Effector memory CD4-positive, alpha-beta T cell (primary cell): ENCODE results near the gene ZNF366.
"Not testable (repeated sequence)": the region's sequence is repeated elsewhere in the genome, so short reads cannot be mapped to it uniquely, and the experiment has no call there.

Experiments used
- DNase-seq, 3 donors: peaks; one replicate each; pipeline ENCODE4 v3.0.0-alpha.2; 2020
- H3K27ac ChIP-seq: 2 replicates; pipeline ENCODE4 v1.7.0; 2013; ENCODE audit warnings: mild to moderate bottlenecking, low read length, moderate library complexity; ENCODE audit not compliant: insufficient read depth, poor library complexity, severe bottlenecking
- H3K27me3 ChIP-seq: replicated peaks from 2 replicates; pipeline ENCODE4 v1.7.0; 2013; ENCODE audit warnings: mild to moderate bottlenecking, low read length; ENCODE audit not compliant: insufficient read depth, control insufficient read depth, poor library complexity, severe bottlenecking
- H3K36me3 ChIP-seq: 2 replicates; pipeline ENCODE4 v1.7.0; 2013; ENCODE audit warnings: mild to moderate bottlenecking, low read length, moderate library complexity; ENCODE audit not compliant: control insufficient read depth, insufficient read depth
- H3K4me1 ChIP-seq: 2 replicates; pipeline ENCODE4 v1.7.0; 2013; ENCODE audit warnings: low read length, mild to moderate bottlenecking; ENCODE audit not compliant: control insufficient read depth, insufficient read depth, poor library complexity, severe bottlenecking
- H3K4me3 ChIP-seq: 2 replicates; pipeline ENCODE4 v1.7.0; 2013; ENCODE audit warnings: low read length, low read depth, mild to moderate bottlenecking; ENCODE audit not compliant: insufficient read depth, poor library complexity, severe bottlenecking
- H3K9me3 ChIP-seq: 2 replicates; pipeline ENCODE4 v1.7.0; 2013; ENCODE audit warnings: mild to moderate bottlenecking, low read length, moderate library complexity; ENCODE audit not compliant: control insufficient read depth

Gene ZNF366

GRCh38 chr5:72417333-72418062 lies 89.7 kb downstream of the ZNF366 start:
- Histone ChIP-seq H3K4me1 (no peaks in the 10 kb centered on the region), H3K27ac (no peak overlapping the region)
- no peak for DNase-seq

DNA sequence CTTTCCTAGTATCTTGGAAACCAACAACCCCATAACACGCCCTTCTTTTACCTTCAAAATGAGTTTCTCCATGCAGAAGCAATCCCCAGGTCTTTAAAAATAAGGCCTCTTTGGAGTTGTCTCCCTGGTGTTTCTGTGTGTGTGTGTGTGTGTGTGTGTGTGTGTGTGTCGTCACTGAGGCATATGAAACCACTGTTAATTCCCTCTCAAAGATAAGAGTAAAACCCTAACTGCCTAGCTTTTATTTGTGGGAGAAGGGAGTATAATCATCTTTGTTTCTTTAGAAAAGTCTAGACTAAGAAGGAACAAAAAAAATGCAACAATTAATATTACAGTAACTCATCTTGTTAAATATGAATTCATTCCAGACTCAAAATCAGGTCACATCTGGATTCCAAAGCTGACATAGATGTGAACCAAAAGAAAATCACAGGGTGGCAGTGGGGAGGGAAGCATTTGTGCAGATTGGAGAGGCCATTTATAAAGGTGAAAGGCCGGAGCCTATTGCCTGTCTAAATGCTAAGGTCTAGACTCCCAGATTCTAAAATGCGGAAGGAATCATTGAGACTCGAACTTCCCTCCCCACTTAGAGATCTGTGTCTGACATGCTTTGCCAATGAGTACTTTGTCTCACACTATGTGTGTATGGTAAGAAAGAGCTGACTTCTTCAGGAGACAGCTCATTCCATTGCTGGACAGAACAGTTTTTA lies 91.4 kb downstream of the ZNF366 start:
- no peaks in the 10 kb centered on the region for H3K4me1 ChIP-seq

More at GRCh38 chr5:72417333-72418062, 89.7 kb downstream of the ZNF366 start:
- Histone ChIP-seq H3K27me3 (no peaks in the 10 kb centered on the region), H3K36me3 (no peaks in the 10 kb centered on the region), H3K4me3 (no peak overlapping the region), H3K9me3 (no peaks in the 10 kb centered on the region)

DNA sequence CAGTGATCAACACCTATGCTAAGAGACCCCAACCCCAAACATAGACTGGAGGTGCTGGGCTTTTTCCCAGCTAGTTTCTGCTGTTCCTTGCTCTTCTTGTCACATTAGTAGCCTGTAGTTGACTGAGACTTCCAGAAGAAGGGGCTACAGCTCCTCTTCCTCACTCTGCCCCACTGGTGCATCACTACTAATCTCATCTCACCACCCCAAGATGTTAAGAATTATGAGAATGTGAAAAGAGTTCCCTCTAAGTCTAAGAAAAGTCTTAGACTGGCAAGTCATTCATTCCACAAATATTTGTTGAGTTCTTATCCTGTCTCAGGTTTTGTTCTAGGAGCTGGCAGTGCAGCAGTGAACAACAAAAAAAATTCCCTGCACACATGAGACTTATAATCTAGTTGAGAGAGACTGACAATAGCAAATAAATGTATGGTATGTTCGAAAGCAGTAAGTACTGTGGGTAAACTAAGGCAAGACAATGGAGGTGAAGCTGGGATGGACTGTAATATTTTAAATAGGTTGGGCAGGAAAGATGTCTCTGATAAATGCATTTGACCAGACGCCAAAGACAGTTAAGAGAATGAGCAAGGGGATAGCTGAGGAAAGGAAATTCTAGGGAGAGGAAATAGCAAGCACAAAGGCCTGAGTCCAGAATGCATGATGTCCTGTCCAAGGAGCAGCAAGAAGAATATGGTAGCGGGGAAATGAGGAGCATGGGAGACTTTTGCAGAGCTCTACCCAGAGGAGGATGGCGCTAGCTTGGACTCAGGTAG lies 94.7 kb downstream of the ZNF366 start:
- no peaks in the 10 kb centered on the region for H3K27me3 ChIP-seq
- DNase-seq = no peak
- no peaks in the 10 kb centered on the region for H3K4me1 ChIP-seq
- H3K36me3 ChIP-seq = no peaks in the 10 kb centered on the region
- no peak overlapping the region for H3K27ac ChIP-seq
- no peaks in the 10 kb centered on the region for H3K9me3 ChIP-seq
- no peak overlapping the region for H3K4me3 ChIP-seq

More for the DNA sequence above, 91.4 kb downstream of the ZNF366 start:
- no peaks in the 10 kb centered on the region for H3K9me3 ChIP-seq
- H3K27ac ChIP-seq = no peak overlapping the region
- H3K36me3 ChIP-seq = no peaks in the 10 kb centered on the region
- H3K27me3 ChIP-seq = no peaks in the 10 kb centered on the region
- H3K4me3 ChIP-seq = no peak overlapping the region
- DNase-seq = no peak

DNA sequence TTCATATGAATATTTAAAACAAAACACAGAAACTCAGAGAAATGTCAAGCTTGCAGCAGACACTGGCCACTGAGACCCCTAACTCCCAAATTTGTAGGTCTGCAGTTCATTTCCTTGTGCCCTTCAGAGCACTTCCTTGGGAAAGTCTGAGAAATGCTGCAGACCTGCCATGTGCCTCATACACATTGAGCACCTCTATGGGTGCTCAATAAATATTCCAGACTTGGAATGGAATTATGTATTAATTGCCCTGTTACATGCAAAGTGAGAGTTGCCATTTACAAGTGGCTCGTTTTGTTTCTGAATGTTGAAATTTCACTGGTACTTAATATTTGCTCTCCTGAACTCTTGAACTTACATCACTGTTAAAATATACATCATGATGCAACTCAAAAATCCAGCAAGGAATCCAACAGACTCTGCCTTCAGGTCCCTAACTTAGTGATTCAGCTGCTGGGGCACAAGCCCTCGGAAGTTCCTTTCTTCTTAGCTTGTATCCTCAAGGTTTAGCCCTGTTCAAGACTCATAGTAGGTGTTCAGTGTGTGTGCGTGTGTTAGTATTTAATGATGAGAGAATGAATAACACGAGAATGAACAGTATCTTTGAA lies 96.4 kb downstream of the ZNF366 start:
- no peaks in the 10 kb centered on the region for H3K4me1 ChIP-seq
- no peaks in the 10 kb centered on the region for H3K36me3 ChIP-seq
- H3K4me3 ChIP-seq = no peak overlapping the region
- no peaks in the 10 kb centered on the region for H3K27me3 ChIP-seq
- no peaks in the 10 kb centered on the region for H3K9me3 ChIP-seq
- no peak overlapping the region for H3K27ac ChIP-seq
- no peak for DNase-seq

GRCh38 chr5:72408603-72409002 lies 98.6 kb downstream of the ZNF366 start:
- H3K9me3 ChIP-seq = no peaks in the 10 kb centered on the region
- no peaks in the 10 kb centered on the region for H3K27me3 ChIP-seq
- H3K36me3 ChIP-seq = no peaks in the 10 kb centered on the region
- H3K27ac ChIP-seq = no peak overlapping the region
- H3K4me1 ChIP-seq = no peaks in the 10 kb centered on the region
- H3K4me3 ChIP-seq = no peak overlapping the region
- no peak for DNase-seq

DNA sequence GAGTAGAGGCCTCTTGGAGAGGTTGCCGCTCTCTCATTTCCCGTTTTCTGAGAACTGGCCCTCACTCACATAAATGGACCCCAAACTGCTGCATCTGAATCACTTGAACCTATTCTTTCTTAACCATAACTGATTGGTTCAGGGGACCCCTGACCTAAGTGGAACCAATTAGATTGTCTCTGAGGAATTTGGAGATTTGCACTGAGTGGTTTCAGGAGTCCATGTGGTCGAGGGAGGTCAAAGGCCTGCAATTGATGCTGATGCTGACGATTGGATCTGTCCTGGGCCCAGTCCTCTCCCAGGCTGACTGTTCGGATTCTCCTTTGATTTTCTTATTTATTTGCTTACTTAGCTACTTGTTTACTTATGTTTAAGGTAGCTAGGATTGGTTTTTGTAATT lies 99.1 kb downstream of the ZNF366 start:
- H3K27ac ChIP-seq = no peak overlapping the region
- no peak overlapping the region for H3K4me3 ChIP-seq
- no peak for DNase-seq
- no peaks in the 10 kb centered on the region for H3K36me3 ChIP-seq
- no peaks in the 10 kb centered on the region for H3K4me1 ChIP-seq
- H3K9me3 ChIP-seq = no peaks in the 10 kb centered on the region
- no peaks in the 10 kb centered on the region for H3K27me3 ChIP-seq

DNA sequence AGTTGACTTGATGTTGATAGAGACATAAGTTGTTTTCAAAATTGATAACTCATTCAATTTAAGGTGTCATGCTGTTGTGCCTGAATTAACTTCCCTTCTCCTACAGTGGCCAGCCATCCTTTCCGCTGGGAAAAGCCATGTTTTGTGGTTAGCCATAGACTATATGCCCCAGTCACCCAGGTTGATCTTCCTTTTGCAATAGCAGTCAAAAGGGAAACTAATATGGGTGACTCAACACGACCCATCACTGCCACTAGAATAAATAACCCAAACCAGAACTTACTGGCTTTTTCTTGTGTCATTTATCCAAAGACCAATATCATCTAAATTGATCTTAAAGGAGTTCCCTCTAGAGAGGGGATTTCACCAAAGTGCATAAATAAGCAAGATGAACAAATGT lies 99.7 kb downstream of the ZNF366 start:
- no peak overlapping the region for H3K27ac ChIP-seq
- H3K4me1 ChIP-seq = no peaks in the 10 kb centered on the region
- no peaks in the 10 kb centered on the region for H3K9me3 ChIP-seq
- H3K36me3 ChIP-seq = no peaks in the 10 kb centered on the region
- H3K4me3 ChIP-seq = no peak overlapping the region
- DNase-seq = no peak
- H3K27me3 ChIP-seq = no peaks in the 10 kb centered on the region

- H3K27ac ChIP-seq = no peak overlapping the region
- no peaks in the 10 kb centered on the region for H3K4me1 ChIP-seq
- no peak for DNase-seq
- H3K4me3 ChIP-seq = no peak overlapping the region
- no peaks in the 10 kb centered on the region for H3K27me3 ChIP-seq
- H3K9me3 ChIP-seq = no peaks in the 10 kb centered on the region
- no peaks in the 10 kb centered on the region for H3K36me3 ChIP-seq
Measured at GRCh38 chr5:72407078-72407477, 100.1 kb downstream of the ZNF366 start.

GRCh38 chr5:72404771-72405170 lies 102.4 kb downstream of the ZNF366 start:
- not testable (repeated sequence) for DNase-seq, H3K4me3 ChIP-seq

More at GRCh38 chr5:72404771-72405170, 102.4 kb downstream of the ZNF366 start:
- H3K27ac ChIP-seq, H3K27me3 ChIP-seq, H3K9me3 ChIP-seq, H3K36me3 ChIP-seq, H3K4me1 ChIP-seq: not testable (repeated sequence)
